Motor neuron (in vitro differentiated cells): ENCODE measurements around the gene ZBP1. TPM values are rescaled to one million over a fixed set of nuclear protein-coding genes. Genes with fewer than 3 reads are reported as not detected.
A peak's percentile ranks its signal among the peaks of the same experiment; 100 is the strongest.

Experiments used
- ATAC-seq, 8 experiments: fragments of 200-7000 bp; cut with Tn5 transposase; replicated peaks in 6 of 8; 2 replicates each; pipeline ENCODE4 v1.8.0; 2021; ENCODE audit warnings: mild to moderate bottlenecking in 8 of 8, moderate library complexity in 8 of 8
- H3K27ac ChIP-seq, 2 donors: fragments of 250-450 bp; sonication (Bioruptor Pico); 2 replicates each; pipeline ENCODE4 v1.9.0; 2021; ENCODE audit warnings: antibody characterized with exemption in 2 of 2, mild to moderate bottlenecking in 2 of 2, moderate library complexity in 1 of 2
- H3K4me1 ChIP-seq, 2 donors: fragments of 250-450 bp; sonication (Bioruptor Pico); replicated peaks in 1 of 2; 2 replicates each; pipeline ENCODE4 v1.6.1; 2021; ENCODE audit warnings: antibody characterized with exemption in 2 of 2, mild to moderate bottlenecking in 2 of 2, moderate library complexity in 1 of 2
- H3K4me3 ChIP-seq, 5 donors: fragments of 250-450 bp; sonication (Bioruptor Pico); 2 replicates each; pipeline ENCODE4 v1.9.0; 2021; ENCODE audit warnings: antibody characterized with exemption in 5 of 5, mild to moderate bottlenecking in 5 of 5, moderate library complexity in 4 of 5
- WGBS, 10 experiments: fragments of 450-650 bp; shearing (Covaris generic); methylation state at CpG; one replicate each; pipeline ENCODE4 v1.0.0; 2022; 5-methylcytosine and 5-hydroxymethylcytosine counted together
- in situ Hi-C, 9 experiments: fragments of 400-800 bp; cut with MboI; loops; one replicate each; pipeline ENCODE4 v1.15.0; 2021; ENCODE audit warnings: low sequenced_read_pairs in 9 of 9, low pct_unique_long_range_greater_than_20kb in 2 of 9; ENCODE audit not compliant: unreplicated experiment in 9 of 9
- total RNA-seq, 8 experiments: library from RNA; unstranded; fragments of 300-600 nt; gene quantifications; 2 replicates each; pipeline versions ENCODE4 v1.2.3 to v1.2.4, GENCODE V29; 2022

The ZBP1 gene, protein sequence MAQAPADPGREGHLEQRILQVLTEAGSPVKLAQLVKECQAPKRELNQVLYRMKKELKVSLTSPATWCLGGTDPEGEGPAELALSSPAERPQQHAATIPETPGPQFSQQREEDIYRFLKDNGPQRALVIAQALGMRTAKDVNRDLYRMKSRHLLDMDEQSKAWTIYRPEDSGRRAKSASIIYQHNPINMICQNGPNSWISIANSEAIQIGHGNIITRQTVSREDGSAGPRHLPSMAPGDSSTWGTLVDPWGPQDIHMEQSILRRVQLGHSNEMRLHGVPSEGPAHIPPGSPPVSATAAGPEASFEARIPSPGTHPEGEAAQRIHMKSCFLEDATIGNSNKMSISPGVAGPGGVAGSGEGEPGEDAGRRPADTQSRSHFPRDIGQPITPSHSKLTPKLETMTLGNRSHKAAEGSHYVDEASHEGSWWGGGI
- under 1 TPM in 6 of 8 experiments, not detected in 2; 0.09 to 1.00 (median 0.30) TPM for total RNA-seq

DNA sequence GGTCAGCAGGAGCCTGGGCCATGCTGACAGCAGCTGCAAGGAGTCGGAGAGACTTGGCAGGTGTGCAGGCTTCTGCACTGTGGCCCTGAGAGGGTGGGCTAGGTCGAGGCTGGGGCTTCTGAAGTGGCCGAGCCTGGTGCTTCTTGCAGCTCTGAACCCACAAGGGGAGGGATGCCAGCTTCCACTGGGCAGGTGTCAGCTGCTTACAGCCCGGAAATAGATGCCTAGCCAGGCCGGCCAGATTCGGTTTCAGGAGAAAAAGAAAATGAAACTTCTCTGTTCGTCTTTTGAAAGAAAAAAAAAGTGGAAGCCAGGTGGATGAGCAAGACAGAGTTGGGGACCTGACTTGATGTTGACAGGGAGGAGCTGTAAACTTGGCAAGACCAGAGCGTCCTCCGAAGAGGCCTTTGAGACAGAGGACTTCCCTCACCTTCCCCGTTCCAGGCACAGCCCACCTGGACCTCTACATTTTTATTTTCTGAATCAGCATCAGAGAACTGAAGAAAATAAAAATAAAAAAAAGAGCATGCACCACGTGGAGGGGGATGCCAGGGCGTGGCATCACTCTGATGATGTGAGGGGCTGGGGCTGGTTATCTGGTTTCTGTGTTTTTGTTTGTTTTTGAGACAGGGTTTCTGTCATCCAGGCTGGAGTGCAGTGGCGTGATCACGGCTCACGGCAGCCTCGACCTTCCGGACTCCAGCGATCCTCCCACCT lies at the start of gene ZBP1:
TSS of gene ZBP1 (minus strand) at position 153 of the 717 bp plus-strand sequence. CDS start at position 22, 131 bp downstream.
- in situ Hi-C loops = loop anchor here in 2 of 9 experiments (25.0 kb wide), 1 partner anchor 592 kb away; no protein-coding TSS in a partner anchor
- Histone ChIP-seq H3K4me3 (no peak within 1 kb of the TSS), H3K4me1 (peaks cover 0 to 3% of the 10 kb centered on the region in 2 donors), H3K27ac (no peak within 1 kb of the TSS)
- 40 to 77% (median 71%) methylated on average over 2 to 13 of the region's 18 CpGs; no CpG with 5 or more reads in 4 of the 10 experiments for WGBS, 10 experiments
- ATAC-seq = no peak

DNA sequence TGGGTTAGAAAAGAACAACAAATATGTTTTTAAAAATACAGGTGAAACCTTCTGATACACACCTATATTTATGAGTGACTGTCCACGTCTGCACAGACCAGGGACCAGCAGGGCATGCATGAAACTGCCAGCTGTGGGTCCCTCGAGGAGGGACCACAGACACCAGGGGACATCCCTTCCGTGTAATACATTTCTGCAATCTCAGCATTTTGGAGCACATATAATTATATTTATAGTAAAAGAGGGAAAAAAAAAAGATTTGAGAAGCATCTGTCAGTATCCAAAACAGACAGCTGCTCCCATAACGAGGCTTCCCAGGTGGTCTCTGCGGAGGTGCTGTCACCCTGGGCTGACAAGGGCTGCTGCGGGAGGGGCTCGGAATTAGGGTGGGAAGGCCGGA lies 49.4 kb upstream of the ZBP1 start:
- Histone ChIP-seq H3K4me3 (no peak overlapping the region), H3K27ac (no peak overlapping the region), H3K4me1 (peaks cover 11 to 42% of the 10 kb centered on the region in 2 donors)
- ATAC-seq = no peak
- in situ Hi-C loops = loop anchor here in 2 of 9 experiments (25.0 kb wide), 1 partner anchor 418 kb away; no protein-coding TSS in a partner anchor
- WGBS, 10 experiments = 43 to 100% (median 100%) methylated on average over 1 to 2 of the region's 8 CpGs; no CpG with 5 or more reads in 6 of the 10 experiments

DNA sequence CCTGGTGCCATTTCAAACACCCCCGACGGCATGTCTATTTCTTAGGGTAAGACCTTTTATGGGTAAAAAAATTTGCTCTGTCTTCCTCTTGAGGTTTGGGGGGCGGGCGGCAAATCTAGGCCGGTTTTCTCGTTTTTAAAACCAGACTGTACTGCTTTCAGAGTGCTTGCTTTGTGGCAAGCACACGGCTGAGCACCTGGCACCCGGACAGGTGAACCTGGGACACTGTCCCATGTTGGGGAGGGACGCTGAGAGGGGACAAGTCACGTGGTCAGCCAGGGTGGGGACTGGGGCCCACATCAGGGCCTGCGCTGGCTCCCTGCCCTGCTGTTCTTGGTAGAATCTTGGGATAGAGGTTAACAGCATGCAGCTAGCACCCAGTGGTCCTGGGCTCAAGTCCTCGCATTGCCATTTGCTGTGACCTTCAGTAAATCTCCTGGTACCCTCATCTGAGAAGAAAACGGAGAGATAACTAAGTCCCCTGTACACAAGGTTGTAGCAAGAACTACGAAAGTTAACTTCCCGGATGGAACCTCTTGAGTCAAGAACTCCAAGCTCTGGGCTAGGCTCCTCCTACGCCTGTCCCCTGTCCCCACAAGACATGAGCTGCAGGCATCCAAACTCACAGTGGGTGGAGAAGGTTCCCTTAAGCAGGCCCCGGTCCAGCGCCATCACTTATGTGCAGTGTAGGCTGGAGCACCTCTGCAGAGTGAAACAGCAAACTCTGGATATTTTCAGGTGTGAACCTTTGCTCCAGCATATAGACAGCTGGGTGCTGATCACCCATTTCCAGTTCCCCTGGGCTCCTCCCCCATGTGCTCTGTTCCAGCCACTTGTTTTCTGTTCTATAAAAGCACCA lies 47.9 kb upstream of the ZBP1 start:
- ATAC-seq = no peak
- no peak overlapping the region for H3K4me3 ChIP-seq
- 50 to 100% (median 92%) methylated on average over 1 to 4 of the region's 18 CpGs; no CpG with 5 or more reads in 3 of the 10 experiments for WGBS, 10 experiments
- no peak overlapping the region for H3K27ac ChIP-seq
- in situ Hi-C loops = loop anchor here in 2 of 9 experiments (25.0 kb wide), 1 partner anchor 419 kb away; no protein-coding TSS in a partner anchor
- peaks cover 11 to 41% of the 10 kb centered on the region in 2 donors for H3K4me1 ChIP-seq

DNA sequence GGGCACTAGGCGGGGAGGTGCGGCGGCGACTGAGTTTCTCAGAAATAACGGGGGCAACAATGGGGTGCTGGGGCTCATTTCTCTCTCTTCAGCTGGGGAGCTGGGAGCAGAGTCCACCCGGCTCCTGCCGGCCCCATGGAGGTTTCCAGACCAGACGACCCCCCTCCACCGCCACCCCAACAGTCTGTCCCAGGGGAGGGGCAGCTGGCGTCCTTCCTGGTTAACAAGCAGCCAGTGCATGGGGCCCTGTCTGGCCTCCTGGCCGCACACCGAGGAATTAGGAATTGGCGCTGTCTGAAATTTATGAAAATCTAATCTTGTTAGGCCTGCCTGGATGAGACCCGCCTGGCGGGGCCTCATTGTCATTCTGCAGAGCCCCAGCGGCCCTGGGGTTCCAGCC lies 47.2 kb upstream of the ZBP1 start:
- WGBS, 10 experiments = 60 to 100% (median 77%) methylated on average over 3 to 4 of the region's 16 CpGs; no CpG with 5 or more reads in 7 of the 10 experiments
- Histone ChIP-seq H3K4me3 (no peak overlapping the region), H3K27ac (no peak overlapping the region), H3K4me1 (peaks cover 10 to 40% of the 10 kb centered on the region in 2 donors)
- peak in 1 of 8 experiments; percentile 22 for ATAC-seq
- in situ Hi-C loops = loop anchor here in 2 of 9 experiments (25.0 kb wide), 1 partner anchor 420 kb away; no protein-coding TSS in a partner anchor

DNA sequence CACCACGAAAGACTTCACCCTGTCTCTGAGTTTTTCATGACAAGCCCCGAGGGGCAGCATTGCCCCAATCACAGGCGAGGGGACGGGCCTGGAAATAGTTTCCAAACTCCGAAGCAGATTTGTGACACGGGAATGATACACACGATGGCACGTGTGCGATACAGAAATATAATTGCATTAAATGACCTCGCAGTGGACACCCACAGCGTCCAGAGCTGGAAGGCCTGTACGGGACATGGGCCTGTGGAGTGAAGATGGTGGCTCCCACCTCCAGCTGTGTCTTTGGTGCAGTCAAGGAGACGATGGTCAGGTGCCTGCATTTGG lies 46.6 kb upstream of the ZBP1 start:
- no peak for ATAC-seq

DNA sequence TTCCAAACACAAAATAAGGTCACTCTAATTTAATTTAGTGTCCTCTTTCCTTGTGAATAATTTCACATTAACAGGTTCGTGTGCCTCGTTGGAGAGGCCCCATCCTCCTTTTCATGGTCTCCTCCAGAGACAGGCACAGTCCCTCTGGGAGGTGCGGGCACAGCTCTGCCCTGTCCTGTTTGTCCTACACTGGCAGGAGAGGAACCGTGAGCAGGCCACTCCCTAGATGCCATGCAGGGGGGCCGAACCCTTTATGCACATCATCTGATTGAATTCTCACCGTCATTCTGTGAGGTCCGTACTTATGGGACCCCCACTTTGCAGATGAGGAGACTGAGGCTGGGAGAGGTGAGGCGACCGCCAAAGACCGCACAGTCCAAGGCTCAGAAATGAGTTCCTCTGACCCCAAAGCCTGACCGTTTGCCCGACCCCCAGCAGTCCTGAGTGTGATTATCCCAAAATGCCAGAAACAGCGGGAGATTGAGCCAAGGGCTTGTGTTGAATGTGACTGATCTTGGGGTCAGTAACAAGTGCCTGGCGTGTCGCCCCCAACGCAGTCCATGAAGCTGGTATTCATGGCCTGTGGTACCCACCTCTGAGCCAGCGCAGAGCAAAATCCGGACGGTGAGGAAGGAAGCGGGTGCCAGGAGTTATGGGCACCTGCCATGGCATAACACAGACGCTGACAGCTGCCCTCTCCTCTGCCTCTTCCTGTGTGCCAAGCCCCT lies 46.0 kb upstream of the ZBP1 start:
- in situ Hi-C loops = loop anchor here in 2 of 9 experiments (25.0 kb wide), 1 partner anchor 421 kb away; no protein-coding TSS in a partner anchor
- ATAC-seq = peak in 1 of 8 experiments; percentile 10
- H3K4me1 ChIP-seq = peaks cover 0 to 32% of the 10 kb centered on the region in 2 donors
- 64 to 100% (median 83%) methylated on average over 1 to 7 of the region's 21 CpGs; no CpG with 5 or more reads in 5 of the 10 experiments for WGBS, 10 experiments
- no peak overlapping the region for H3K27ac ChIP-seq
- H3K4me3 ChIP-seq = no peak overlapping the region

More for the DNA sequence above, 46.6 kb upstream of the ZBP1 start:
- 60 to 95% (median 81%) methylated on average over 1 to 7 of the region's 13 CpGs; no CpG with 5 or more reads in 6 of the 10 experiments for WGBS, 10 experiments
- Histone ChIP-seq H3K27ac (no peak overlapping the region), H3K4me1 (peaks cover 4 to 37% of the 10 kb centered on the region in 2 donors), H3K4me3 (no peak overlapping the region)
- in situ Hi-C loops = loop anchor here in 2 of 9 experiments (25.0 kb wide), 1 partner anchor 421 kb away; no protein-coding TSS in a partner anchor

DNA sequence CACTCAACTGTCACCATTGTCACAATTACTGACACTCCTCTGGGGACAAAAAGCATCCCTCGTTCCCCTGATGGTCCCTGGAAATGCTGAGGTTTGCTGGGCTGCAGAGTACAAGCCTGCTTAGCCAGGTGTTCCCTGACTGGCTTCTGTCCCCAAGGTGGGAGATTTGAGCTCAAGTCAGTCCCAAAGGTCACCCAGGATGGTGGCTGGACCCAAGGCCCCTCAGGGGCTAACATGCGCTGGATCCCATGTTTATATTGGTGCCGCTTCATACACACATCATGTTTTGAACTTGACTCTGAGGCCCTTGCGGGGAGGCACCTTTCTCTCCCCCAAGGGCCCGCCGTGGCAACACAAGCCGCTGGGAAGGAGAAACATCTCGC lies 45.4 kb upstream of the ZBP1 start:
- WGBS, 10 experiments = 80 to 100% (median 92%) methylated on average over 2 to 7 of the region's 8 CpGs; no CpG with 5 or more reads in 3 of the 10 experiments
- ATAC-seq = no peak
- Histone ChIP-seq H3K4me3 (no peak overlapping the region), H3K4me1 (peaks cover 0 to 25% of the 10 kb centered on the region in 2 donors), H3K27ac (no peak overlapping the region)
- in situ Hi-C loops = loop anchor here in 2 of 9 experiments (25.0 kb wide), 1 partner anchor 422 kb away; no protein-coding TSS in a partner anchor

DNA sequence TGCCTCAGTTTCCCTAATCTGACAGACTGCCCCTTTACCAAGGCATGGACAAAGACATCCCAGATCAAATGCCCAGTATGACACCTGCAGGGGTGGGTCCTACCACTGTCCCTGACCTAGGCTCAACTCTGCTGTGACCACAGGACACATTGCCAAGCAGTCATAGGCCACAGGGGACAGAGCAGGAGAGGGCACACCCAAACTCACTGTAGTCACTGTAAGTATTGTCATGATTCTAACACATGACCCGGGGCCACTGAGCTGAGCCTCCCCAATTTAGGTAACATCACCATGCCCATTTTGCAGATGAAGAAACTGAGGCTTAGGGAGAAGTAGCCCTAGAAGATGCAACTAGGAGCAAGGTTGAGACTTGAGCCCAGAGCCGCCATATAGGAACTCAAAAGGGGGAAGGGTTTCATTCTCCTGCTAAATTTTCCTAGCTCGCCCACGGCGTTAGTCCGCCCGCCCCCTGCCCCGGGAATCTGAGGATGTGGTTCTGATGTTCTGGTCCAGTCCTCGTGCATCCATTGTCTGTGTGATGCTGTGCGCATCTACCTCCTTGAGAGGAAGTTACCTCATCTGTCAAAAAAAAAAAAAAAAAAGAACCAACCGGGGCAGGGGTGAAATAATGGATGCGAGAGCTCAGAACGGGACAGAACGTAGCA lies 44.8 kb upstream of the ZBP1 start:
- H3K27ac ChIP-seq = no peak overlapping the region
- WGBS, 10 experiments = 87 to 100% (median 100%) methylated on average over 1 to 11 of the region's 14 CpGs; no CpG with 5 or more reads in 3 of the 10 experiments
- no peak overlapping the region for H3K4me3 ChIP-seq
- peaks cover 0 to 24% of the 10 kb centered on the region in 2 donors for H3K4me1 ChIP-seq
- in situ Hi-C loops = loop anchor here in 2 of 9 experiments (25.0 kb wide), 1 partner anchor 422 kb away; no protein-coding TSS in a partner anchor
- ATAC-seq = no peak

DNA sequence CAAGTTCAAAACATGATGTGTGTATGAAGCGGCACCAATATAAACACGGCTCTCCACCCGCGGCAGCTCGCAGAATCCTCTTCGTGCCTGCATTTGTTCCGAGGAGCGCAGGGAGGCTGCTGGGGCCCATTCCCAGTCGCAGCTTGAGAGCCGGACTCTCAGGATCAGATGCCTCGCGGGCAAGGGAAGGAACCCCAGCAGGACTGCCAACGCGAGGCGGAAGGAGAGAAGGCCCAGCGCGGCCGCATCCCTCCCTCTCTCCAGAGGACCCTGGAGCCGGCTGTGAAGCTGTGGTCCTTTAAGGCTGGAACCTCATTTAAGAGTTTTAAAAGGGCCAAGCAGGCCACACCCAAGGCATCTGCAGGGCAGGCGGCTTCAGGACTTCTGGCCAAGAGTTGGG lies 44.2 kb upstream of the ZBP1 start:
- peak in 1 of 8 experiments; percentile 34 for ATAC-seq
- in situ Hi-C loops = loop anchor here in 2 of 9 experiments (25.0 kb wide), 1 partner anchor 423 kb away; no protein-coding TSS in a partner anchor
- WGBS, 10 experiments = 51 to 83% (median 76%) methylated on average over 1 to 7 of the region's 20 CpGs; no CpG with 5 or more reads in 6 of the 10 experiments
- peaks cover 0 to 24% of the 10 kb centered on the region in 2 donors for H3K4me1 ChIP-seq
- no peak overlapping the region for H3K4me3 ChIP-seq
- no peak overlapping the region for H3K27ac ChIP-seq

DNA sequence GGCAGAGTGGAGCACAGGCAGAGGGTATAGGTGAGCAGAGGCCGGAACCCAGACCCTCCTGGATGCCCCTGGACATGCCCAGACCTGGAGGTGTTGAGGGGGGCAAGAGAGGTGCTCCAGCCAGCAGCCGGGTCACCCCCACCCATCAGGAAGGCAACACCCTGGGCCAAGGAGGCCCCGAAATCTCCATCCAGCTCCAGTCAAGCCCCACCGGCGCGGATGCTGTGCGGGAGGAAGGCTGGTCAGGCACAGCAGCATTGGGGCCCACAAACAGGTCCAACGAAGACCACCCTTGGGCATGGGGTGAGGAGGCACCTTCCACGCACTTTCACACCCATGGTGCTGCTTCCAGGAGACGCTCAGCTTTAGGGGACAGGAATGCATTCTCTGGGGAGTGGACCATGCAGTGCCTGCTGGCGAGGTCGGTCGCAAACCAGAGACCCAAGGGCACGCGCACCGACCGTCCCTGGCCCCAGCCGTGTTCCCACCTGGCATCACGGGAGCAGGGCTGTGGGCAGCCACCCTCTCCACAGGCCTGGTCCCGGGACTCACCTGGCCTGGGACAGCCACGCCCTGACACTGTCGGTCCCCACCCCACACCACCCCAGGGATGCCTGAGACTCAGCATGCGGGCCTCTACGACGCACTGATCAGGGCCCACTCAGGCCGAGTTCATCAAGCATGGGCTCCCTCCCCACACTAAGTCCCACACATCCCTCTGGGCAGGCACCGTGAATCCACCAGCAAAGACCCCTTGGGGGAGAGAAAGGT lies 43.6 kb upstream of the ZBP1 start:
- in situ Hi-C loops = loop anchor here in 2 of 9 experiments (25.0 kb wide), 1 partner anchor 423 kb away; no protein-coding TSS in a partner anchor
- 80 to 100% methylated on average over 1 of the region's 27 CpGs; no CpG with 5 or more reads in 8 of the 10 experiments for WGBS, 10 experiments
- Histone ChIP-seq H3K27ac (no peak overlapping the region), H3K4me3 (no peak overlapping the region), H3K4me1 (peaks cover 0 to 24% of the 10 kb centered on the region in 2 donors)
- no peak for ATAC-seq
